ENCODE results near the gene NAV3.

NAV3 gene

GRCh38 chr12:77932216-77932615 is 101.5 kb downstream of the NAV3 start:
- Histone ChIP-seq H2AFZ (ENCODE audit: low read depth, low read length) (no peak overlapping the region), H3K79me1 (replicated peaks; ENCODE audit: low read length, poor library complexity, severe bottlenecking) (no peaks in the 10 kb centered on the region), H3K14ac (ENCODE audit: low read length in 2 of 2) (no peak overlapping the region), H3K27ac (ENCODE audit: low read length, poor library complexity, severe bottlenecking) (no peak overlapping the region), H2BK5ac (ENCODE audit: low read depth, low read length, poor library complexity, severe bottlenecking) (no peak overlapping the region), H3K23ac (ENCODE audit: low read length in 2 of 2) (no peak overlapping the region), H3K36me3 (ENCODE audit: control insufficient read depth in 1 of 2, insufficient read depth in 2 of 2, low read depth in 1 of 2, low read length in 2 of 2) (no peaks in the 10 kb centered on the region), H3K4ac (ENCODE audit: low read depth in 1 of 2, low read length in 2 of 2) (no peak overlapping the region), H2BK120ac (ENCODE audit: low read depth, low read length) (no peak overlapping the region), H3K9me3 (ENCODE audit: control insufficient read depth, low read length) (no peaks in the 10 kb centered on the region), H3K9ac (ENCODE audit: low read length) (no peak overlapping the region), H2BK15ac (ENCODE audit: low read depth, poor library complexity, severe bottlenecking) (no peak overlapping the region), H3K4me1 (ENCODE audit: control insufficient read depth, insufficient read depth, low read depth, low read length) (peaks cover 1% of the 10 kb centered on the region), H3K4me3 (ENCODE audit: insufficient read depth in 1 of 2, low read depth in 1 of 2, low read length in 2 of 2) (no peak overlapping the region), H2BK12ac (ENCODE audit: low read length in 2 of 2) (no peak overlapping the region), H3K27me3 (ENCODE audit: control insufficient read depth in 1 of 2, insufficient read depth in 1 of 2, low read length in 2 of 2) (no peaks in the 10 kb centered on the region), H3K4me2 (ENCODE audit: low read length, poor library complexity, severe bottlenecking) (no peak overlapping the region), H2AK5ac (ENCODE audit: low read length, severe bottlenecking) (no peak overlapping the region), H4K8ac (ENCODE audit: low read length) (no peak overlapping the region), H3K18ac (ENCODE audit: low read depth in 1 of 2, low read length in 2 of 2) (no peak overlapping the region), H4K91ac (ENCODE audit: low read length) (no peak overlapping the region)
- no peak for DNase-seq
- 100% methylated on average over 2 of the region's 2 CpGs for WGBS

GRCh38 chr12:77938301-77938700 is 107.6 kb downstream of the NAV3 start:
- H3K23ac ChIP-seq (ENCODE audit: low read length in 2 of 2): no peak overlapping the region
- H3K18ac ChIP-seq (ENCODE audit: low read depth in 1 of 2, low read length in 2 of 2): no peak overlapping the region
- peaks cover 3% of the 10 kb centered on the region for H3K4me1 ChIP-seq (ENCODE audit: control insufficient read depth, insufficient read depth, low read depth, low read length)
- no peak overlapping the region for H3K27ac ChIP-seq (ENCODE audit: low read length, poor library complexity, severe bottlenecking)
- no peak overlapping the region for H2AFZ ChIP-seq (ENCODE audit: low read depth, low read length)
- no peaks in the 10 kb centered on the region for H3K27me3 ChIP-seq (ENCODE audit: control insufficient read depth in 1 of 2, insufficient read depth in 1 of 2, low read length in 2 of 2)
- no peak overlapping the region for H3K4ac ChIP-seq (ENCODE audit: low read depth in 1 of 2, low read length in 2 of 2)
- no peak overlapping the region for H2BK12ac ChIP-seq (ENCODE audit: low read length in 2 of 2)
- no peak overlapping the region for H3K9ac ChIP-seq (ENCODE audit: low read length)
- no peaks in the 10 kb centered on the region for H3K36me3 ChIP-seq (ENCODE audit: control insufficient read depth in 1 of 2, insufficient read depth in 2 of 2, low read depth in 1 of 2, low read length in 2 of 2)
- H3K4me2 ChIP-seq (ENCODE audit: low read length, poor library complexity, severe bottlenecking): no peak overlapping the region
- H2AK5ac ChIP-seq (ENCODE audit: low read length, severe bottlenecking): no peak overlapping the region
- no peak overlapping the region for H4K8ac ChIP-seq (ENCODE audit: low read length)
- DNase-seq: no peak
- H4K91ac ChIP-seq (ENCODE audit: low read length): no peak overlapping the region
- no peak overlapping the region for H2BK15ac ChIP-seq (ENCODE audit: low read depth, poor library complexity, severe bottlenecking)
- H3K4me3 ChIP-seq (ENCODE audit: insufficient read depth in 1 of 2, low read depth in 1 of 2, low read length in 2 of 2): no peak overlapping the region
- H3K14ac ChIP-seq (ENCODE audit: low read length in 2 of 2): no peak overlapping the region
- no peaks in the 10 kb centered on the region for H3K9me3 ChIP-seq (ENCODE audit: control insufficient read depth, low read length)
- H2BK120ac ChIP-seq (ENCODE audit: low read depth, low read length): no peak overlapping the region
- no peaks in the 10 kb centered on the region for H3K79me1 ChIP-seq (replicated peaks; ENCODE audit: low read length, poor library complexity, severe bottlenecking)
- no peak overlapping the region for H2BK5ac ChIP-seq (ENCODE audit: low read depth, low read length, poor library complexity, severe bottlenecking)

GRCh38 chr12:77940011-77940423 is 109.3 kb downstream of the NAV3 start:
- H3K36me3 ChIP-seq (ENCODE audit: control insufficient read depth in 1 of 2, insufficient read depth in 2 of 2, low read depth in 1 of 2, low read length in 2 of 2): peaks cover 0 to 8% of the 10 kb centered on the region in 2 experiments
- no peak overlapping the region for H3K23ac ChIP-seq (ENCODE audit: low read length in 2 of 2)
- no peak overlapping the region for H4K91ac ChIP-seq (ENCODE audit: low read length)
- H3K9ac ChIP-seq (ENCODE audit: low read length): peak overlapping the region; percentile 88
- no peak overlapping the region for H2AK5ac ChIP-seq (ENCODE audit: low read length, severe bottlenecking)
- DNase-seq: peak; percentile 88
- H3K9me3 ChIP-seq (ENCODE audit: control insufficient read depth, low read length): peaks cover 4% of the 10 kb centered on the region
- H2BK15ac ChIP-seq (ENCODE audit: low read depth, poor library complexity, severe bottlenecking): no peak overlapping the region
- H3K4me1 ChIP-seq (ENCODE audit: control insufficient read depth, insufficient read depth, low read depth, low read length): peaks cover 3% of the 10 kb centered on the region
- H3K79me1 ChIP-seq (replicated peaks; ENCODE audit: low read length, poor library complexity, severe bottlenecking): peaks cover 2% of the 10 kb centered on the region
- peak overlapping the region in 1 of 2 experiments; percentile 5 for H3K18ac ChIP-seq (ENCODE audit: low read depth in 1 of 2, low read length in 2 of 2)
- peak overlapping the region; percentile 2 for H3K4me2 ChIP-seq (ENCODE audit: low read length, poor library complexity, severe bottlenecking)
- no peak overlapping the region for H4K8ac ChIP-seq (ENCODE audit: low read length)
- H2AFZ ChIP-seq (ENCODE audit: low read depth, low read length): no peak overlapping the region
- no peak overlapping the region for H2BK120ac ChIP-seq (ENCODE audit: low read depth, low read length)
- no peak overlapping the region for H2BK12ac ChIP-seq (ENCODE audit: low read length in 2 of 2)
- H3K14ac ChIP-seq (ENCODE audit: low read length in 2 of 2): no peak overlapping the region
- 0% methylated on average over 1 of the region's 1 CpG for WGBS
- peak overlapping the region; percentile 91 for H3K27ac ChIP-seq (ENCODE audit: low read length, poor library complexity, severe bottlenecking)
- H2BK5ac ChIP-seq (ENCODE audit: low read depth, low read length, poor library complexity, severe bottlenecking): no peak overlapping the region
- H3K4me3 ChIP-seq (ENCODE audit: insufficient read depth in 1 of 2, low read depth in 1 of 2, low read length in 2 of 2): peak overlapping the region in 1 of 2 experiments; percentile 72
- H3K4ac ChIP-seq (ENCODE audit: low read depth in 1 of 2, low read length in 2 of 2): no peak overlapping the region
- H3K27me3 ChIP-seq (ENCODE audit: control insufficient read depth in 1 of 2, insufficient read depth in 1 of 2, low read length in 2 of 2): no peaks in the 10 kb centered on the region

GRCh38 chr12:77940567-77940966 is 109.9 kb downstream of the NAV3 start:
- Histone ChIP-seq H3K36me3 (ENCODE audit: control insufficient read depth in 1 of 2, insufficient read depth in 2 of 2, low read depth in 1 of 2, low read length in 2 of 2) (peaks cover 0 to 12% of the 10 kb centered on the region in 2 experiments), H3K14ac (ENCODE audit: low read length in 2 of 2) (no peak overlapping the region), H4K91ac (ENCODE audit: low read length) (no peak overlapping the region), H2AFZ (ENCODE audit: low read depth, low read length) (no peak overlapping the region), H3K4me2 (ENCODE audit: low read length, poor library complexity, severe bottlenecking) (peak overlapping the region; percentile 46), H3K4me3 (ENCODE audit: insufficient read depth in 1 of 2, low read depth in 1 of 2, low read length in 2 of 2) (peak overlapping the region in 1 of 2 experiments; percentile 72), H3K79me1 (replicated peaks; ENCODE audit: low read length, poor library complexity, severe bottlenecking) (peaks cover 2% of the 10 kb centered on the region), H3K23ac (ENCODE audit: low read length in 2 of 2) (no peak overlapping the region), H3K27me3 (ENCODE audit: control insufficient read depth in 1 of 2, insufficient read depth in 1 of 2, low read length in 2 of 2) (no peaks in the 10 kb centered on the region), H4K8ac (ENCODE audit: low read length) (no peak overlapping the region), H2AK5ac (ENCODE audit: low read length, severe bottlenecking) (no peak overlapping the region), H3K9ac (ENCODE audit: low read length) (peak overlapping the region; percentile 88), H2BK5ac (ENCODE audit: low read depth, low read length, poor library complexity, severe bottlenecking) (no peak overlapping the region), H3K4ac (ENCODE audit: low read depth in 1 of 2, low read length in 2 of 2) (no peak overlapping the region), H3K4me1 (ENCODE audit: control insufficient read depth, insufficient read depth, low read depth, low read length) (peaks cover 3% of the 10 kb centered on the region), H2BK120ac (ENCODE audit: low read depth, low read length) (no peak overlapping the region), H2BK15ac (ENCODE audit: low read depth, poor library complexity, severe bottlenecking) (no peak overlapping the region), H3K18ac (ENCODE audit: low read depth in 1 of 2, low read length in 2 of 2) (peak overlapping the region in 1 of 2 experiments; percentile 28), H2BK12ac (ENCODE audit: low read length in 2 of 2) (no peak overlapping the region), H3K27ac (ENCODE audit: low read length, poor library complexity, severe bottlenecking) (peak overlapping the region; percentile 91), H3K9me3 (ENCODE audit: control insufficient read depth, low read length) (peaks cover 4% of the 10 kb centered on the region)
- DNase-seq: peak; percentile 74
- WGBS: 10% methylated on average over 2 of the region's 2 CpGs

Data from mesenchymal stem cell (in vitro differentiated cells and primary cell).